ENCODE data around the gene POU2AF1. TPM values are rescaled to one million over a fixed set of nuclear protein-coding genes. Genes with fewer than 3 reads are reported as not detected.

Gene POU2AF1
- total and polyA plus RNA-seq, 2 of the 13 experiments (the other 11 are each of a cell fraction or from before 2014, with no cell fraction given): 1.9 to 3.6 TPM

GRCh38 chr11:111395081-111395480, 16.0 kb upstream of the POU2AF1 start (continued):
- TF ChIP-seq, protein P1, sequence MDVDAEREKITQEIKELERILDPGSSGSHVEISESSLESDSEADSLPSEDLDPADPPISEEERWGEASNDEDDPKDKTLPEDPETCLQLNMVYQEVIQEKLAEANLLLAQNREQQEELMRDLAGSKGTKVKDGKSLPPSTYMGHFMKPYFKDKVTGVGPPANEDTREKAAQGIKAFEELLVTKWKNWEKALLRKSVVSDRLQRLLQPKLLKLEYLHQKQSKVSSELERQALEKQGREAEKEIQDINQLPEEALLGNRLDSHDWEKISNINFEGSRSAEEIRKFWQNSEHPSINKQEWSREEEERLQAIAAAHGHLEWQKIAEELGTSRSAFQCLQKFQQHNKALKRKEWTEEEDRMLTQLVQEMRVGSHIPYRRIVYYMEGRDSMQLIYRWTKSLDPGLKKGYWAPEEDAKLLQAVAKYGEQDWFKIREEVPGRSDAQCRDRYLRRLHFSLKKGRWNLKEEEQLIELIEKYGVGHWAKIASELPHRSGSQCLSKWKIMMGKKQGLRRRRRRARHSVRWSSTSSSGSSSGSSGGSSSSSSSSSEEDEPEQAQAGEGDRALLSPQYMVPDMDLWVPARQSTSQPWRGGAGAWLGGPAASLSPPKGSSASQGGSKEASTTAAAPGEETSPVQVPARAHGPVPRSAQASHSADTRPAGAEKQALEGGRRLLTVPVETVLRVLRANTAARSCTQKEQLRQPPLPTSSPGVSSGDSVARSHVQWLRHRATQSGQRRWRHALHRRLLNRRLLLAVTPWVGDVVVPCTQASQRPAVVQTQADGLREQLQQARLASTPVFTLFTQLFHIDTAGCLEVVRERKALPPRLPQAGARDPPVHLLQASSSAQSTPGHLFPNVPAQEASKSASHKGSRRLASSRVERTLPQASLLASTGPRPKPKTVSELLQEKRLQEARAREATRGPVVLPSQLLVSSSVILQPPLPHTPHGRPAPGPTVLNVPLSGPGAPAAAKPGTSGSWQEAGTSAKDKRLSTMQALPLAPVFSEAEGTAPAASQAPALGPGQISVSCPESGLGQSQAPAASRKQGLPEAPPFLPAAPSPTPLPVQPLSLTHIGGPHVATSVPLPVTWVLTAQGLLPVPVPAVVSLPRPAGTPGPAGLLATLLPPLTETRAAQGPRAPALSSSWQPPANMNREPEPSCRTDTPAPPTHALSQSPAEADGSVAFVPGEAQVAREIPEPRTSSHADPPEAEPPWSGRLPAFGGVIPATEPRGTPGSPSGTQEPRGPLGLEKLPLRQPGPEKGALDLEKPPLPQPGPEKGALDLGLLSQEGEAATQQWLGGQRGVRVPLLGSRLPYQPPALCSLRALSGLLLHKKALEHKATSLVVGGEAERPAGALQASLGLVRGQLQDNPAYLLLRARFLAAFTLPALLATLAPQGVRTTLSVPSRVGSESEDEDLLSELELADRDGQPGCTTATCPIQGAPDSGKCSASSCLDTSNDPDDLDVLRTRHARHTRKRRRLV (CRISPR knock-in tag; IDR thresholded peaks at IDR 0.05): no peak
- TF ChIP-seq EP300 (IDR thresholded peaks at IDR 0.05; ENCODE audit: low read depth in 2 of 2, low read length in 2 of 2): peak in 1 of 2 experiments; percentile 73; a peak in 2 of 4 replicates
- TF ChIP-seq EP300 (CRISPR knock-in tag; IDR thresholded peaks at IDR 0.05; ENCODE audit: borderline replicate concordance): peak; percentile 76; the same call in 1 of the 2 replicates
- peak; percentile 30; the same call in 1 of the 2 replicates for TF ChIP-seq BHLHE40 (IDR thresholded peaks at IDR 0.05; ENCODE audit: low read length)
- peak; percentile 51; the same call in 1 of the 2 replicates for TF ChIP-seq MIXL1 (CRISPR knock-in tag; IDR thresholded peaks at IDR 0.05)
- no peak for TF ChIP-seq SKIL (CRISPR knock-in tag; IDR thresholded peaks at IDR 0.05; ENCODE audit: borderline replicate concordance)
- TF ChIP-seq ZNF703 (CRISPR knock-in tag; IDR thresholded peaks at IDR 0.05; ENCODE audit: borderline replicate concordance): no peak
- TF ChIP-seq ZNF660 (CRISPR knock-in tag; IDR thresholded peaks at IDR 0.05; ENCODE audit: borderline replicate concordance, low read depth): no peak
- peak; percentile 91 for TF ChIP-seq PHF21A (CRISPR knock-in tag; IDR thresholded peaks at IDR 0.05)
- TF ChIP-seq, protein P2, sequence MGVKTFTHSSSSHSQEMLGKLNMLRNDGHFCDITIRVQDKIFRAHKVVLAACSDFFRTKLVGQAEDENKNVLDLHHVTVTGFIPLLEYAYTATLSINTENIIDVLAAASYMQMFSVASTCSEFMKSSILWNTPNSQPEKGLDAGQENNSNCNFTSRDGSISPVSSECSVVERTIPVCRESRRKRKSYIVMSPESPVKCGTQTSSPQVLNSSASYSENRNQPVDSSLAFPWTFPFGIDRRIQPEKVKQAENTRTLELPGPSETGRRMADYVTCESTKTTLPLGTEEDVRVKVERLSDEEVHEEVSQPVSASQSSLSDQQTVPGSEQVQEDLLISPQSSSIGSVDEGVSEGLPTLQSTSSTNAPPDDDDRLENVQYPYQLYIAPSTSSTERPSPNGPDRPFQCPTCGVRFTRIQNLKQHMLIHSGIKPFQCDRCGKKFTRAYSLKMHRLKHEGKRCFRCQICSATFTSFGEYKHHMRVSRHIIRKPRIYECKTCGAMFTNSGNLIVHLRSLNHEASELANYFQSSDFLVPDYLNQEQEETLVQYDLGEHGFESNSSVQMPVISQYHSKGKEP (CRISPR knock-in tag; IDR thresholded peaks at IDR 0.05): 0 out of 2 replicates have a peak, but pooled peaks have one; percentile 70
- no peak for TF ChIP-seq EZH2 (conservative IDR thresholded peaks at IDR 0.05; ENCODE audit: low read depth, low read length)
- TF ChIP-seq ZSCAN5A (CRISPR knock-in tag; IDR thresholded peaks at IDR 0.05; ENCODE audit: borderline replicate concordance): no peak
- no peak for TF ChIP-seq ZSCAN22 (CRISPR knock-in tag; IDR thresholded peaks at IDR 0.05)
- TF ChIP-seq NFYC (CRISPR knock-in tag; IDR thresholded peaks at IDR 0.05): no peak
- peak; percentile 95 for TF ChIP-seq XRCC5 (optimal IDR thresholded peaks at IDR 0.05; ENCODE audit: low read length)
- TF ChIP-seq TBX2 (CRISPR knock-in tag; IDR thresholded peaks at IDR 0.05; ENCODE audit: borderline replicate concordance): peak; percentile 93
- TF ChIP-seq DZIP1 (CRISPR knock-in tag; IDR thresholded peaks at IDR 0.05): no peak
